HG02884 (cell line): Measurements from ENCODE around the gene ZNF346.

Source experiments
- ATAC-seq: cut with Tn5 transposase; IDR thresholded peaks from one replicate; pipeline ENCODE4 v1.9.1; 2021; ENCODE audit warnings: mild to moderate bottlenecking, moderate library complexity; ENCODE audit not compliant: unreplicated experiment

ZNF346 gene

DNA sequence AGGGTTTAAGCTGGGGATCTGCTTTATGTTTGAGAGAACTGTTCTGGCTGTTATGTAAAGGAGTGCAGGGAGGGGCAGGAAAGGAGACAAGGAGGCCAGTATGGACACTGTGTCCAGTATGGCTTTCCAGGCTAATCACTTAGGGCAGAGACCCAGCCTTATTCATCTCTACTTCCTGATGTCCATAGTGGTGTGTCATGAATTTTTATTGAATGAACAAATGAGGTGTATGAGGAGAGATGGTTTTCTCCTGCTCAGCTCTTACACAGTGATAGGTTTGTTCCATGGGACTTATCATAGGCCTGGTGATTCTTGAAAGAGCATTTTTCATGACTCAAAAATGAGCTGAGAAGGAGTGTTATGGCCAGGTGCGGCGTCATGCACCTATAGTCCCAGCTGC lies 43.7 kb downstream of the ZNF346 start:
- ATAC-seq, result no peak

DNA sequence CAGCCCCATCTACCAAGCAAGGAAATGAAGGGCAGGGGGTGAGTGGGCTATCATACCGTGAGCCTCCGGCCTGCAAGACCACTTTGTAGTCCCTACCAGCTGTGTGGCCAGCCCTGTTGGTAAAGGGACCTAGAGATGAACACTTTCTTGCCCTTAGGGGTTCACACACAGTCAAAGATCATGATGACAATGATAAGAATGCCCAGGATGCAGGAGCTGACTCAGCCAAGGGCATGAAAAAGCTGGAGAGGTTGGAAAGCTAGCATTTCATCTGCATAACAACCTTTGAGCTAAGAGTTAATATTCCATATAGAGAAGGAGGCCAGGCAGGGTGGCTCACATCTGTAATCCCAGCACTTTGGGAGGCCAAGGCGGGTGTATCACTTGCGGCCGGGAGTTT lies 45.0 kb downstream of the ZNF346 start:
- ATAC-seq, result no peak

DNA sequence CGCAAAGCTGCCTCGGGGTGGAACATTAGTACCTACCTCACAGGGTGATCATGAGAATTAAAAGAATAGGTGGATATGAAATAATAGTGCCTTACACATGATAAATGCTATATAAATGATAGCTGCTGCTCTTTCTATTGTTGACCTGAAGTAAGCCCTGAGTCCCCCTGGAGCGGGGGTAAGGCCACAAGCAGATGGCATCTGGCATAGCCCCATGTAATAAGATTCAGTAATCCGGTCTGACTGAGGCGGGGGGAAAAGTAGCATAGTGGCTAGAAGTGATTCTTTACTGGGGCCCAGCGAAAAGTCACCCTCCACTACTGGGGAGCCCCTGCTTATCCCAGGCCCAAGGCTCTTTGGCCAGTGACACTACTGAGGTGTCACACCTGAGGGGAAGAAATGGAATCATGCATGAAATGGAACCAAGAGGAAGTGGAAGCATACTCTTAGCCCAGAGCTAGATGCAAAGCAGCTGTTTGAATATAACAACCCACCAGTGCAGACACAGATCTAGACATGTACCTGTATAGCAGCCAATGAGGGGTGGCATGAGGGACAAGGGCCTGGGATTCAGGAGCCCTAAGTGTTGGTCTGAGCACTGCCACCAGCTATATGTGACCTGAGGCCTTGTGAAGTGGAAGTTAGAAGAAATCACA lies 48.2 kb downstream of the ZNF346 start:
- ATAC-seq, result no peak

DNA sequence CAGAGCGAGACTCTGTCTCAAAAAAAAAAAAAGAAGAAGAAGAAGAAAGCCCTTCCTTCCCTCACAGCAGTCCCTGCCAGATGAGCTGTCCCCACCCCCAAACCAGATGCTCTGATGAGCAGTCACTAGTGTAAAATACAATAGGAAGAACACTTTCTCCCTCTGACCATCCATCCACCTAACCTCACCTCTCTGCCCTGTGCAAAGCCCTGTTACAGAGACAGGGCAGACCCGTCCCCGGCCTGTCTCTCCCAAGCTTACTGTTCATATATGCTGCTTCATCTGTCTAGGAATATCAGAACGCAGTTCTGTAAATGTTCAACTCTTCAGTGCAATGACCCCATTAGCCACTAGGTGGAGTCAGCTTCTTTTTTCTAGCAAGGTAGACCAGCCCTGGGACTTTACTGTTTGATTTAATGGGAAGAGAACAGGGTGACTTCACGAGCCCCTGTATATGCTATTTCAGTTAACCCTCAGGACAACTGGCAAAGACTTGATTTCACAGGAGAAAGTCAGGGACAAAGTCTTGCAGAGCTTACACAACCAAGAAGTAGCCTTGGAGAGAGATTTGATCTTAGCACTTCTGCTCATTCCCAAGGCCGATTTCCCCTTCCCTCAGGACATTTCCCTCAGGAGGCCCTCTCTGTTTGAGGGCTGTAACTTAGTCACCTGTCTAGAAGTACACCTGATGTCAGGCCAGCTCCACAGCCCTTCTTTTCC lies 49.3 kb downstream of the ZNF346 start:
- peak; percentile 57 for ATAC-seq

DNA sequence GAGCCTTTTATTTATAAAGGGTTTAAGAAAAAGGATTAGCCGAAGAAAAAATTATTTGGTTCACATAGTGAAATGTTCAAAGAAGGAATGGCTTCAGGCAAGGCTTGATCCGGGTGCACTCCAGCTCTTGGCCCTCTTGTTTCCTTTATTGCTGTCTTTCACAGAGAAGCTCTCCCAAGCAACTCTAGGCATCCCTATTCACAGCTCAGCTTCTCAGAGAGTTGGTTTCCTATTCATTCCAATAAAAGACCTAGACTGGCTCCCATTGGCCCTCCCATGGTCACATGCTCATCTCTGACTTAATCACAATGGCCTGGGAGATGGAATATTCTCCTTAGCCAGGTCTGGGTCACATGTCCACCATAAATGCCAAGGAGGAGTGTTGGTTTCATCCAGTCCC lies 54.8 kb downstream of the ZNF346 start:
- ATAC-seq, result no peak

DNA sequence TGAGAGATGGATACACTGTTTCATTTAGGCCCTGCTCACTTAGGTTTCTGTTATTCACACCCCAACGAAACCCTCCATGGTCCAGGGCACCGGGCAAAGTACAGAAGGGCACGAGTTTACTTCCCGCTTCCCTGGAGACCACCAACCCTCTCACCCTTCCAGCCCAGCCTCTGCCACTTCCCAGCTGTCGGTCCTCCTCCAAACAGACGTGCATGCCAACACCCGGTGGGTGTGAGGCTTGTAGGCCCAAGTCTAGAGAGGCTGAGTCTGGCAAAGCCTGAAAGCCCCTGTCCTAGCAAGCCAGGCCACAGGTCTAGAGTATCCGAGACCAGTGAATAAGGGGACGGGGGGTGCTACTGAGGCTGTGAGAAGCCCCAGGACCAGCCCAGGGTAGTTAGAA lies 57.1 kb downstream of the ZNF346 start:
- no peak for ATAC-seq

DNA sequence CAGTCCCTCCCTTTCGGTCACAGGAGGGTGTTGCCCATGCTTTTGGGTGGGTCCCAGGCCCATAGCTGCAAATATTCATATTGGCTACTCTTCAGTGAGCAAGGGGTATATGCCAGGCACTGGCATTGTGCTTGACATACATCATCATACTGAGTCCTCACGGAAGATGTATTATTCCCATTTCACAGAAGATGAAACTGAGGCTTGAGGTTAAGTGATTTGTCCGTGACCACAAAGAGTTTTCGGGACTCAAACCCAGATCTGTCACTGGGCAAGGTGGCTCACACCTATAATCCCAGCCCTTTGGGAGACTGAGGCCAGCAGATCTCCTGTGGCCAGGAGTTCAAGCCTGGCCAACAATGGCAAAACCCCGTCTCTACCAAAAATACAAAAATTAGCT lies 57.8 kb downstream of the ZNF346 start:
- ATAC-seq, result no peak

DNA sequence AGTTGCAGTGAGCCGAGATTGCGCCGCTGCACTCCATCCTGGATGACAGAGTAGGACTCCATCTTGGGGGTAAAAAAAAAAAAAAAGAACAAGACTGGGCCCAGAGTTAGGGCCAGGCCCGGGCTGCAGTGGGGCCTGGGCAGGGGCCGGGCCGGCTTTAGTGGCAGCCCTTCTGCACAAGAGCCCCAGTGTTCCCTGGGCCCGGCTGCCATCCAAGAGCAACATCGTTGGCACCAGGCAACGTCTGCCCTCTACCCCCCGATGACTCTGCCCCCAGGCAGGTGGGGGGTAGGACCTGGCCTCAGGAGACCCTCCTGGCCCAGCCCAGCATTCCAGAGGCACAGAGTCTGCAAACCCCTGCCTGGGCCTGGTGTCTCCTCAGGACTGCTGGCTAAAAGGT lies 59.4 kb downstream of the ZNF346 start:
- ATAC-seq, result no peak

DNA sequence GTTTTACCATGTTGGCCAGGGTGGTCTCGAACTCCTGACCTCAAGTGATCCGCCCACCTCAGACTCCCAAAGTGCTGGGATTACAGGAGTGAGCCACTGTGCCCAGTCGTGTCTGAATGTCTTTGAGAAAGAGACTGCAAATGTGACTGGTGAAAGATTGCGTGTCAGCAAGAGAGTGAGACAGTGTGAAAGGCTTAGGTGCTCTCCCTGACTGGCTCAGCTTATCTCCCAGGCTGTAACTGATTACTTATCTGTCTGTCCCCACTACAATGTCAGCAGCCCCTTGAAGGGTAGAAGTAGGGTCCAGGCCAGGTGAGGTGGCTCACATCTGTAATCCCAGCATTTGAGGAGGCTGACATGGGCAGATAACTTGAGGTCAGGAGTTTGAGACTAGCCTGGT lies 60.9 kb downstream of the ZNF346 start:
- ATAC-seq, result no peak

DNA sequence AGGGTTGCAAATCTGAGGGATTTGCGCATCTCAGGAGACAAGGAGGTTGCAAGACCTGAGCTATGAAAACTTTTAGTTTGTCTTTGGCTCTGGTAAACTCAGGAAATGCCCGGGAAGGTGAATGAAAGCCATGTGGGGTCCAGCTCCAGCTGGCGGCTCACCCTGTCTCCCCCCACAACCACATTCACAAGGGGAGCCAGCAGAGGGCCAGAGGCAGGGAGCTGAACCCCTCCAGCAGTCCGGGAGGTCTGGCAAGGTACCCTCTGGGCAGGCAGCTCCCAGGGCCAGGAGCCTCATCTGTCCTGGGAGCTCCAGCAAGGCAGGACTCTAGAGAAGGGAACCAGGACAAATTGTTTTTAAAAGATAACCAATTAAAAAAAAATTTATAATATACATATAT lies 61.7 kb downstream of the ZNF346 start:
- no peak for ATAC-seq

DNA sequence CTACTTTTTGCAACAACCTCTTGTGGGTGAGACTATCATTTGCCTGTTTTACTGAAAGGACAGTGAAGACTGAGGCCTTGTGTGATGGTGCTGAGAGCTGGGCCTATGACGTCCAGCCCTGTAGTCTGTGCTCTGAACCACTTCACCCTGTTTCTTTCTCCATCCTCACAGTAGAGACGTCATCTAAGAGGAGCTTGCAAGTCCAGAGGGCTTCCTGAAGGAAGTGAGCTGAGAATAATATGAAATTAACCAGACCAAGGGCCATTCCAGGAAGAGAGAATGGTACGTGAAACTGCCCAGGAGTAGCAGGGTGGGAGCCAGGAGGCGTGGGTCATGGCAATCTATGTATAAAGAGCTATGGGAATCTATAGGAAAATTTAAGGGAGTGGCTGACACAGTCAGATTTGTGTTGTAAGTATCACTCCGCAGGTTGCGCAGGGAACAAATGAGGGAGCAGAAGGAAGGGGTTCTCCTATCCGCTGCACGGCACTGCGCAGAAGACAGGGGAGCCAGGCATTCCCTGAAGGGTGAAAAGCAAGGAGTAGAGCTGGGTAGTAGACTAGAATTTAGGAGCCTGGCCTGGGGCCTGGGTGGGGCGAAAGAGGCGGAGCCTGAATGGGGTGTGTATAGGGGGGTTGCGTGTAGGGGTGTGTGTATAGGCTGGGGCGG lies 63.6 kb downstream of the ZNF346 start:
- no peak for ATAC-seq

DNA sequence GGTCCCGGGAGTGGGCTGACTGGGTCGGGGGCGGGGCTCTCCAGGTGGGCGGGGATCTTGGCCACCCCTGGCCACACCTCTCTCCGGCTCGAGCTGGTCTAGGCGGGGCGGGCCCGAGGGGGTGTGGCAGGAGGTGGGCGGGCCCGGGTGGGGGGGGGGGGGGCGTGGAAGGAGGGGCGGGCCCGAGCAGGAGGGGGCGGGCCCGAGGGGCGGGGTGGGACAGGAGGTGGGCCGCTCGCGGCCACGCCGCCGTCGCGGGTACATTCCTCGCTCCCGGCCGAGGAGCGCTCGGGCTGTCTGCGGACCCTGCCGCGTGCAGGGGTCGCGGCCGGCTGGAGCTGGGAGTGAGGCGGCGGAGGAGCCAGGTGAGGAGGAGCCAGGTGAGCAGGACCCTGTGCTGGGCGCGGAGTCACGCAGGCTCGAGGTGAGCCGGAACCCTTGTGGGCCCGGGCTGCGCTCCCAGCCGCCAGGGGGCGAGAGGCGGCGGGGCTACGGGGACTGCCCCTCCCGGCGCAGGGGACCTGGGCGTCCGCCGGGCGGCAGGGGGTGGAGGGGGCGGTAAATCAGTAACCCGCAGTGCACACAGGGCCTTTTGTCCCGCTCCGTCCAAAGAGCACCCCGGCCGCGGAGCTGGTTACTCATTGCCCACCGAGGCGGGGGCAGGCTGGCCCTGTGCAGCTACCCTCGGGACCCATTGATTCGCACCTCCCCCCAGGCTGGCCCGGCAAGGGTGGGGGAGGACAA lies 64.3 kb downstream of the ZNF346 start, which contains the start of gene FGFR4:
TSS of gene FGFR4 (plus strand) at position 262 of the 744 bp plus-strand sequence. CDS start 2,688 bp downstream, outside the sequence.
- peak; percentile 49 for ATAC-seq

DNA sequence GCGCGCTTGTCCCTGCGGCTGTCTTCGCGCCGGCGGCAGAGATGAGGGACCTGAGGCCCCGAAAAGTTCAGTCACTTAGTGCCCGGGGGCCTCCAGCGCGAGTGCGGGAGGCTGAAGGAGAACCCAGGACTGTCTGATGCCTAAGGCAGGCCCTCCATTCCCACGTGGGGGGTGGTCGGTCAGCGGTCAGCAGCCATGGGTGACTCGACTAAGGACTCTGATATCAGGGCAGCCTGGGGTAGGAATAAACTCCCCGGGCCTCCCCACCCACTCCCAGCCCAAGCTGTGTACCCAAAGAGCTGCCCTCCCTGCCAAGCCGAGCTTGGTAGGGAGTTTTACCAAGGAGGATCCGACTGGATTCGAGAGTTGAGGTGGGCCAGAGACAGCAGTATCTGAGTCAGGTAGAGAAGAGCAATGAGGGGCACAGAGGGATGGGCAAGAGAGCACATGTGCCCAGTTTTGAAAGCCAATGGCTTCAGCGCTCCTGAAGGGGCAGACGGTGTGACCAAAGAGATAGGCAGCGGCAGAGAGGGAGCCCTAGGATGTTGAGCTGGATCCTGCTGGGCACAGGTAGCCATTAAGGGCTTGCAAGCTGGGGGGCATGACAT lies 65.0 kb downstream of the ZNF346 start:
- ATAC-seq, result no peak

DNA sequence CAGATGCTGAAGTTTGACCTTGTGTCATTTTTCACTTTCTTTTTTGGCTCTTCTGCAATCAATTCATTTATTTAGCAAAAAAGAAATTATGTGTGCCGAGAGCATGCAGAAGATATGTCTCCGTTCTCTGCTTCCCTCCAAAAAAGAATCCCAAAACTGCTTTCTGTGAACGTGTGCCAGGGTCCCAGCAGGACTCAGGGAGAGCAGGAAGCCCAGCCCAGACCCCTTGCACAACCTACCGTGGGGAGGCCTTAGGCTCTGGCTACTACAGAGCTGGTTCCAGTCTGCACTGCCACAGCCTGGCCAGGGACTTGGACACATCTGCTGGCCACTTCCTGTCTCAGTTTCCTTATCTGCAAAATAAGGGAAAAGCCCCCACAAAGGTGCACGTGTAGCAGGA lies 66.6 kb downstream of the ZNF346 start:
- ATAC-seq, result no peak

DNA sequence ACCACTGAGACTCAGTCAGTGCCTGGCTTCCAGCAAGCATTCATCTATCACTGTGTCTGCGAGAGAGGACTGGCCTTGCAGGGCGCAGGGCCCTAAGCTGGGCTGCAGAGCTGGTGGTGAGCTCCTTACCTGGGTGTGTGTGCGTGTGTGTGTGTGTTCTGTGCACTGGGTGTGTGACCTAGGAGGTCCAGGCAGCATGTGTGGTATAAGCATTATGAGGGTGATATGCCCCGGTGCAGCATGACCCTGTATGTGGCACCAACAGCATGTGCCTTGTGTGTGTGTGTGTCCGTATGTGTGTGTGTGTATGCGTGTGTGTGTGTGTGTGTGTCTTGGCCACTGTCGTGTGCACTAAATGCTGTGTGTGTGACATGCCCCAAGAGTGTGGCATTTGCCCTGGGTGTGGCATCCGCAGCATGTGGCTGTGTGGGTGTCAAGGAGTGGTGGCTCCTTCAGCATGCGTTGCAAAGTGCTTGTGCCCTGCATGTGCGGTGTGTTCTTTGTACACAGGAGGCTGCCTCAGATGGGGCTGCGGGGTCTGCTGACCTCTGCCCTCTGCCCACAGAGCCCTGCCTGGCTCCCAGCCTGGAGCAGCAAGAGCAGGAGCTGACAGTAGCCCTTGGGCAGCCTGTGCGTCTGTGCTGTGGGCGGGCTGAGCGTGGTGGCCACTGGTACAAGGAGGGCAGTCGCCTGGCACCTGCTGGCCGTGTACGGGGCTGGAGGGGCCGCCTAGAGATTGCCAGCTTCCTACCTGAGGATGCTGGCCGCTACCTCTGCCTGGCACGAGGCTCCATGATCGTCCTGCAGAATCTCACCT lies 67.5 kb downstream of the ZNF346 start:
- no peak for ATAC-seq

DNA sequence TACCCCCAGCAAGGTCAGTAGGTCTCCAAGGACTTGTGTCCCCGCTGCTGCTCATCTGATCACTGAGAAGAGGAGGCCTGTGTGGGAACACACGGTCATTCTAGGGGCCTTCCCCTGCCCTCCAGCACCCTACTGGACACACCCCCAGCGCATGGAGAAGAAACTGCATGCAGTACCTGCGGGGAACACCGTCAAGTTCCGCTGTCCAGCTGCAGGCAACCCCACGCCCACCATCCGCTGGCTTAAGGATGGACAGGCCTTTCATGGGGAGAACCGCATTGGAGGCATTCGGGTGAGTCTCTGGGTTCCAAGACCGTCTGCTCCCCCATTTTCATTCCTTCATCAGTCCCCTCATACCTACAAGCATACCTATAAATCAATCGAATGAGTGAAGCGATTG lies 68.3 kb downstream of the ZNF346 start:
- ATAC-seq, result no peak

DNA sequence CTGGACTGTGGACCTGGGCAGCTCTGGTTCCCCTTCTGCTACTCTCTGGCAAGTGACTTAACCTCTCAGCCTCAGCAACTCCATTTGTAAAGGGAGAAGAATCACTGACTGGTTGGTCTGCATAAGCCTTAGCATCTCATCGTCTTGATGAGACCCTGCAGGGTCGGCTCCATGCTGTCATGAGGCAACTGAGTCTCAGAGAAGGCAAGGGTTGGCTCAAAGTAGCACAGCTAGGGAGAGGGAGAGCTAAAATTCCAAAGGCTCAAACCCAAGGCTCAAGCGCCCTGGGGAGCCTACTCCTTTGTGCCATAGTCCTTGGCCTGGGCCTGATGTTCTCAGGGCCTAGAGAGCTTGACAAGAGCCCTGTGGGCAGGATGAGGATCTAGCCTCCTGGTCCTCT lies 68.7 kb downstream of the ZNF346 start:
- no peak for ATAC-seq

DNA sequence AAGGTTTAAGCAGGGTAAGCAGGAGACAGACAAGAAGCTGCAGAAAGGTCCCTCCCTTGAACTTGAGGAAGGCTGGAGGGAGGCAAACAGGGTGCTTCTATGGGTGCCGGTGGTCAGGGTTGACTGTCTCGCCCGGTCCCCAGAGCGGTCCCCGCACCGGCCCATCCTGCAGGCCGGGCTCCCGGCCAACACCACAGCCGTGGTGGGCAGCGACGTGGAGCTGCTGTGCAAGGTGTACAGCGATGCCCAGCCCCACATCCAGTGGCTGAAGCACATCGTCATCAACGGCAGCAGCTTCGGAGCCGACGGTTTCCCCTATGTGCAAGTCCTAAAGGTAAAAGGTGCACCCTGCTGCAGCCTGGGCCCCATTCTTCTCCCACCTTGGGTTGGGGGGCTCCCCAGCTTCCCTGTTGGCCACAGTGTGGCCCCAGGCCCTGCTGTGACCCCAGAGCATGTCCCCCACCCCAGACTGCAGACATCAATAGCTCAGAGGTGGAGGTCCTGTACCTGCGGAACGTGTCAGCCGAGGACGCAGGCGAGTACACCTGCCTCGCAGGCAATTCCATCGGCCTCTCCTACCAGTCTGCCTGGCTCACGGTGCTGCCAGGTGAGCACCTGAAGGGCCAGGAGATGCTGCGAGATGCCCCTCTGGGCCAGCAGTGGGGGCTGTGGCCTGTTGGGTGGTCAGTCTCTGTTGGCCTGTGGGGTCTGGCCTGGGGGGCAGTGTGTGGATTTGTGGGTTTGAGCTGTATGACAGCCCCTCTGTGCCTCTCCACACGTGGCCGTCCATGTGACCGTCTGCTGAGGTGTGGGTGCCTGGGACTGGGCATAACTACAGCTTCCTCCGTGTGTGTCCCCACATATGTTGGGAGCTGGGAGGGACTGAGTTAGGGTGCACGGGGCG lies 69.9 kb downstream of the ZNF346 start:
- no peak for ATAC-seq

DNA sequence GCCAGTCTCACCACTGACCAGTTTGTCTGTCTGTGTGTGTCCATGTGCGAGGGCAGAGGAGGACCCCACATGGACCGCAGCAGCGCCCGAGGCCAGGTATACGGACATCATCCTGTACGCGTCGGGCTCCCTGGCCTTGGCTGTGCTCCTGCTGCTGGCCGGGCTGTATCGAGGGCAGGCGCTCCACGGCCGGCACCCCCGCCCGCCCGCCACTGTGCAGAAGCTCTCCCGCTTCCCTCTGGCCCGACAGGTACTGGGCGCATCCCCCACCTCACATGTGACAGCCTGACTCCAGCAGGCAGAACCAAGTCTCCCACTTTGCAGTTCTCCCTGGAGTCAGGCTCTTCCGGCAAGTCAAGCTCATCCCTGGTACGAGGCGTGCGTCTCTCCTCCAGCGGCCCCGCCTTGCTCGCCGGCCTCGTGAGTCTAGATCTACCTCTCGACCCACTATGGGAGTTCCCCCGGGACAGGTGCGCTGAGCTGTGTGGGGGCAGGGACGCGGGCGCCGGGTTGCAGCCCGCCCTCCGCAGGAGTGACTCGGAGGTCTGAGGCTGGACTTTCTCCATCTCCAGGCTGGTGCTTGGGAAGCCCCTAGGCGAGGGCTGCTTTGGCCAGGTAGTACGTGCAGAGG lies 70.7 kb downstream of the ZNF346 start:
- ATAC-seq, result no peak
